ENCODE data around the gene TIE1.

The TIE1 gene

DNA sequence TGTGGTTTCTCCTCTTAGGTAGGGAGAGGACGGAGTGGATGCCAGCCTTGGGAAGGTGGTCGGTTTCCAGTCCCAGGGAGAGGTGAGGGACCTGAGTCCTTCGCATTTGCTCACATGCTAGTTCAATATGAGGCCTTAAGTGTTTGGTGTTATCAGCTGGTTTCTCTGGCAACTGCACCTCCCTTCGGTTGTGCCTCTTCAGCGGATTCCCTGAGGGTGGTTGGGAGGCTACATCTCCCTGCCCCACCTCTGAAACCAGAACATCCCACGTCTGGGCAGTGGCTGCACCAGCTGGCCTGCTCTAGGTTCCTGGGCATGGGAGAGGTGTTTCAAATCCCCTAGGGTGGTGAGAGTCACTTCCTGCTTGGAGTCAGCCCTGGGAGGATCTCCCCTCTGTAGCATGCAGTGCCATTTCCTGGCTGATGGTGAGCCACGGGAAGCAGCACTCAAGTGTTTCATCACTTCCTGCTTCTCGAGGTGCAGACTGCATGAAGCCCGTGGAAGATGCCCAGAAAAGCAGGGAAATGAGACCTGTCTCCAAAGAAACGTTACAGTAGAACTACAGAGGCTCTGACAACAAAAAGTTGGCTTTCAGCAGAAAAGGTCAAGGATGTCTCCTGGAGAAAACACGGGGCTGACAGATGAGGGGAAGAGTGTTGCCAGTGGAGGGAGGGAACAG is 26.5 kb upstream of the TIE1 start:
- FAIRE-seq, result no peak

DNA sequence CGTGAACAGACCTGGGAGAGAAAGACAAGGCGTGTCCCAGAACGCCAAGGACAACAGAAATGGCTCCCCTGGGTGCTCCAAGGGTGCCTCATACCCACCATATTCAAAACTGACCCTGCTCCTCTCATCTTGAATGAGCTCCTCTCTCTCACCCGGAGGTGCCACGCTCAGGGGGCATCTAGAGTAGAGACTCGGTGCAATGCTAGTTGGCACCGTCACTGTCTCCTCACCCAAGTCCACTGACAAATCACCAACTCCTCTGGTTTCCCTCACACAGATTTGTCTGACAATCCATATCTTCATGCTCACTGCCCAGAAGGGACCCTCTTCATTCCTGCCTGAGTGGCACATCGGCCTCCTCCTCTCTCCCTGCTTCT is 26.0 kb upstream of the TIE1 start:
- FAIRE-seq, result no peak

DNA sequence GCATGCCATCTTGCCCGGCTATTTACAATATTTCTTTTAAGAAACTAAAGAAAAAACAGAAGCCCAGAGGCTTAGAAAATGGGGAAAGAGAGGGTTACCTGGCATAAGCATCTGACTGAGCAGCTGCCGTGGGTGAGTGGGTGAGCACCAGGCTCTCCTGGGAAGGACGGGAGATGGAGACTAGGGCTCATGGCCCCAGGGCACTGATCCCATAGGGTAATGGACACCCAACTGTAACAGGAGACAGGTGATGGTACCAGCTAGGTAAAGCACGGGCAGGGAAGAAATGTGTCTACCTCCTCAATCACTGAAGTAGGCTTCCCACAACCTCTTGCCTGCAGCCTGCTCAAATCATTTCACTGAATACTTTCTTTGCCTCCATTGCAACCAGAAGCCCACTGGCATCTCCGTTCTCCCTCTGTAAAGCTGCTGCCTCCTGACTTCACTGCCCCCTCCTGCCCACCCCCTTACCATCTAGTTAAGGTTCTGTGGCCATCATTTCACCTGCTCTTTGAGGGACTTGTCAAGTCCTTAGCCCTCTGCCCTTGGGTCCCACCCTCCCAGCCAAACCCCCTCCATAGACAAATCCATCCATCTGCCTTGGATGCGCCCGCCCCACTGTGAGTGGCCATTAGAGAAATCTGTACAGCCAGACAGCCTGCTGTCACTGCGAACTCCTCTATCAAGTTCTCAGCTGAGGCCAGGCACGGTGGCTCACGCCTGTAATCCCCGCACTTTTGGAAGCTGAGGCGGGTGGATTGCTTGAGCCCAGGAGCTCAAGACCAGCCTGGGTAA is 24.8 kb upstream of the TIE1 start:
- no peak for FAIRE-seq

DNA sequence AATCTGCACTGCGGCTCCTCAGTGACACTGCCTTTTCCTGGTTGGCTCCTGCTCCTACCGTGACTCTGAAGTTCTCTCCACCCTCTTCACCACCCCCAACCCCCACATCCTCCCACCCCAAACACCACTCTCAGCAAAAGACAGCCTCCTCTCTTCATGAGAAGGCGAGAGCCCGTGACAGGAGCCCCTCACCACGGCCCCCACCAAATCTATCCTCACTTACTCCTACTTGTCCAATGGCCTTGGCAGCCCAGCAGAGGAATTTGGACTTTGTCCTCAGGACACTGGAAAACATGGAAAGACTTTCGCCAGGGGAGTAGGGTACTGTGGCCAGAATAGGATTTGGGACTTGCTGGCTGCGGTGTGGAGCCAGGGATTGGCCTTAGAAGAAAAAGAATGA is 24.1 kb upstream of the TIE1 start:
- no peak for FAIRE-seq

DNA sequence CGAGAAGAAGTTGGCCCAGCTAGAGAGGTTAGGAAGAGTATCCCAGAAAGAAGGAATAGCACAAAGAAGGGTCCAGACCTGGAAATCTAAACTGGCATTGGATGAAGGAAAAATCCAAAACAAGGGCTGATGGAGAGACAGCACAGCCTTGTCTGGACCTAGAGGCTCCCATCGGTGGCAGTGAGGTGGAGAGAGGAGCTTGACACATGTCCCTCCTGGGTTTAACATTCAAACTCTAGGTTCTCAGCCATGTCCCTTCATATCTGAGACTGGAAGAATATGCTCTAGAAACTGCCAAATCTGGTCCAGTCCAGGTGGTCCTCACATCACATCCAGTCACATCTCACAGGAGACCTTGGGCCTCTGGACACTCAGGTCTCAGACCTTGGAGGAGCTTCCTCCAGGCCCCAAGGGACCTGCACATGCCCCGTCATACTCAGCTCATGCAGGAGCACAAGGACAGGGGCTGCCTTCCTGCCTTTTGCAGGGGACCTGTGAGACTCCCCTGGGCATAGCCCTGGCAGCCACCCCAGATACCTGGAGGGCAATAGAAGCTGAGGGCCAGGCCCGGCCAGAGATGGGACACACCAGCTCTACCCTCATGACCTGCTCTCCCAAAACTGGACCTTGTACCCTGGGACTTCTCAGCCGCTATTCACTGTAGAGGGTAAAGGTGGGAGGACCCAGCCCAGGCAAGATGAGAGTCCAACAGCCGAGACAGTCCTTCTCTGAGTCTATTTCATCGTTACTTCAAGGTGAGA is 23.5 kb upstream of the TIE1 start:
- no peak for FAIRE-seq

DNA sequence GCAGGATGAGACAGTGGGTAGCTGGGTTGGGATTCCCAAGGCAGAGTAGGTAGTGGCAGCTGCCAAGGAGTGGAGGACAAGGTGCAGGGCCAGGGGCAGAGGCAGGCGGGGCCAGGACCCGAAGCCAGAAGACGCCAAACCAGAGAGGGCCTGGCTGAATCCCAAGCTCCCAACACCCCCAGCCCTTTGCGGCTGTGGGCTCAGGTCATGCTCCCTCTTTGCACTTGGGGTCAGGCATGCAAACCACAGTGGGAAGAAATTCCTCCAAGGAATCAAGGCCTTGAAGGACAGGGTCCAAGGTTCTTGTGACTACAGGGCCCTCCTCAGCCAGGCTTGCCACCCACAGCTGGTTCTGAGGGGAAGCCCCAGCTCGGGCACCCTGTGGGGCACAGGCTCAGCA is 21.6 kb upstream of the TIE1 start:
- FAIRE-seq, result no peak

DNA sequence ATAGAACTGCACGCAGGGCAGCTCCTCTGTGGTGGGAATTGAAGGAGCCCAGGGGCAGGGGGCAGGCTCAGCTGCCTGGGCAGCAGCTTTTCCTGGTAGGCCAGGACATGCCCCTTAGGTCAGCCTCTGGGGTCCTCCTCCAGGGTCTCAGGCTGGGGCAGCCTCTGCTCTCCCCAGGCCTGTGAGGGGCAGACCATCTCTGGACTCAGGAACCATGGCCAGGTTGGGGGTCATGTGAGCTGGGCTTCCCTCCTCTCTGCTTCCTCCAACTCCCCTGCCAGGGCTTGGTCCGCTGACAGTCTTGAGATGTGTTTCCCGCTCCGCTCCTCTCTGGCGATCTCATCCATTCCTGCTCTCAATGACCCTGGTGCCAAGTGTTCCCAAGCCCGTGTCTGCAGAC is 21.1 kb upstream of the TIE1 start:
- FAIRE-seq, result no peak

DNA sequence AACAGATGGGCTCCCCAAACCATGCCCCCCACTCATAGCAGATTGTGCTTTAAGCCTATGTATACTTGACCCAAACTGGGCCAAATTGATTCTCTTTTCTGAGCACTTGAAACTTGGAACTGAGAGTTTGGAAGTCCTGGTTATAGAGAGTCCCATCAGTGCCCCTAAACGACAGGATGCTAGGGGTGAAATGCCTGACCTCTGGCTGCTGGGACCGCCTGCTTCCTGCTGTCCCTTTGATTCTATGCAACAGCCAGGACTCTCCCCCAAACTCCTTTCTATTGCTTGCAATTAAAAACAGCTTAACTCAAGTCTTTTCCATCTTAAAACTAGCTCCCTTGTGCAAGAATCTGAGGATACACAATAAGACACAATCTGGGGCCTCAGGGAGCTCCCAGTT is 20.1 kb upstream of the TIE1 start:
- FAIRE-seq, result no peak

DNA sequence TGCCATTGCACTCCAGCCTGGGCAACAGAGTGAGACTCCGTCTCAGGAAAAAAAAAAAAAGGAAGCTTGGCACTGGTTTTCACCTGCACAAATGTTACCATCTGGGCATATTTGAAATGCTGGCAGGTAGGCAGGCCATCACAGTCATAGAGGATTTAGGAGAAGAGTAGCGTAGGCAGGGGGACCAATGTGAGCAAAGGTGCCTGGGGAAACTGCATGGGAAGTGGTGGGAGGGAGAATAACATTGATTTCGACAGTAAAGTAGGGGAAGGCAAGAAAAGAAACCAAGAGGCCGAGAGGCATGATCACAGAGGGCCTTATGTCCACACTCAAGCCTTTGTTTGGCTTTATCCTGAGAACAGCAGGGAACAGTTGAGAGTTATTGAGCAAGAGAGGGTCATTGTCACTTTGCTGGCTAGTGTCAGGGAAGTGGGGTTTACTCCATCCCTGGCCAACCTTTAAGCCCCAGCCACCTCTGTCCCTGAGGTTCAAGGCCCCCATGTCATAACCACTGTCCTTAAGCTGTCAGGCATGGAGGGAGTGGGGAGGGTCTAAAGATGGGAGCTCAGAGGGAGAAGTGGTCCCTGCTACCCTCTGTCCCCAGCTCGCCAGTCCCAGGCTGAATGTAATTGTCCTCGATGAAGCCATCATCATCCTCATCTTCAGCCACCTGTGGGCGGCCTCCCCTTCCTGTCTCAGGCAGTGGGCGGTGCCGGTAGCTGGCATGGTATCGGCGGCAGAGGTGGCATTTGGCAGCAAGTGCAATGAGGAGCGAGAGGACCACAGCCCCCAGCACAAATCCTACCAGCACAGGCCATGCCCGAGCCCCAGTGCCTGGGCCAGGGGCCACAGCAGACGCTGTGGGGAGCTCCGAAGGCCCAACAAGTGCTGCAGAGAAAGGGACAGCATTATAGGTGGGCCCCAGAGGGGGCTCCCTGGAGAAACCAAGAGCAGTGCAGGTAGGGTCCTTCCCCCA is 18.3 kb upstream of the TIE1 start:
- FAIRE-seq, result no peak

DNA sequence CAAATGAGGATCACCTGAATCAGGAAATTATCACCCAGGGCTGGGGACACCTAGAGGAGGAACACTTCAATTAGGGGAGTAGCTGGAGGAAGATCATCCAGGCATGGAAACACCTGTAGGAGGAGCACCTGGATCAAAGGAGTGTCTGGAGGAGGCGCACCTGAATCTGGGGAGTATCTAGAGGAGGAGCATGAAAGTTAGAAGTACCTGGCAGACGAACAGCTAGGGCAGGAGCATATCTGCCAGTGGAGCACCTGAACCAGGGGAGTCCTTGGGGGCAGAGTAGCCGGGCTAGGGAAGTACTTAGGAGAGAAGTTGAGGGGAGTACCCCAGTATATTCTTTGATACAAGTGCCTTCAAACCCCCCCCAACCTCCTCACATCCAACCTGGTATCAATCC is 16.7 kb upstream of the TIE1 start:
- no peak for FAIRE-seq

DNA sequence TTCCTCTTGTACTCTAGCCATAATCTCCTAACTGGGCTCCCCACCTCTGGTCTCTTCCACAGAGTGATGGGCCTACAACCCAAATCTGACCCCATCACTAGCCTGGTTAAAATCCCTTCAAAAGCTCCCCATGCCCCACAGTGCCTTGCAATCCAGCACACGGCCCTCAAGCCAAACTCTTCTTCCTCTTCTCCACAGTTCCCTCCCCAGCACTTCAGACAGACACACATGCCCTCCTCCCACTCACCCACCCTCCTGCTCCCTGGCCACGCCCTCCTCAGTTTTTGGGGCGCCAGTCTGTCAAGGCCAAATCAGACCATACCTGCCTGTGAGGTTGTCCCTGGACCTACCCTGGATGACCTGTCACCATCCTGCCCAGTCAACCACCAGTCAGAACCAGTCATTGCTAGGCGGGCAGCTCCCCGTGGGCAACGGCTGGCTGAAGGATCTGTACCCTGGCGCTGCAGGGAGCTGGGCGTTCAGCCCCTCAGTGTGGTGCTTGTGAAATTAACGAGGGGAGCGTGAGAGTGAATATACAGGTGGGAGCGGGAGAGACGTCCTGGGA is 16.2 kb upstream of the TIE1 start:
- no peak for FAIRE-seq

DNA sequence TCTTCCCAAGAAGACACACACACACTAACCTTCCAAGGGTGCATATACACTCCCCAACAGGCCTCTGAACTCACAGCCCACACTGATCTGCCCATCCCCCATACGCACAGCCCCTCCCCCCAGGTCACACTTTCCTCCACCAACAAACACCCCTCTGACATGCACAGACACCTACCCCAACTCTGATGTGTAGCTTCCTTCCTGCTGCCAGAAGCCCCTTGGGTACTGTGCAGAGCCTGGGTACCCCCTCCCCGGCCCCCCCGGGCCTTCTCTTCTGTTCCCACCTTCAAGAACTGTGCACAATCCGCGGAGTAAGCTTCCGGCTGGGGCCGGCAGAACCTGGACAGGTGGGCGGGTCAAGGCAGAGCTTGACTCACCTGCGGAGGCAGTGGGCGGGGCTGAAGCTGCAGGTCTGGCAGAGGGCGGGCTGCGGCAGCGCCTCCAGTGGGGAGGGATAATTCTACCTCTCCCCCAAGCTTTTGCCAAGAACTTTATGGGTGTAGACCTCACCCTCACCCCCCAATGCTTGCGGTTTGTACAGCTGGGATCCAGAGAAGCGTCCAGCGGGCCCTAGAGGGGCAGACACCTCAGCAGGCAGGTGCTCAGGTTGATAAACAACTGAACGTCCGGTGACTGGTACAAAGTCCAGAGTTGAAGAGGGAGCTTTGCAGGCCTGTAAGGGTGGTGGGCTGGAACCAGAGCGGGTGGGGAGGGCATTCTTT is 15.4 kb upstream of the TIE1 start, which contains the start of gene C1orf210:
TSS of gene C1orf210 (minus strand) at position 313 of the 722 bp plus-strand sequence. CDS start 2,311 bp downstream, outside the sequence.
- no peak for FAIRE-seq

DNA sequence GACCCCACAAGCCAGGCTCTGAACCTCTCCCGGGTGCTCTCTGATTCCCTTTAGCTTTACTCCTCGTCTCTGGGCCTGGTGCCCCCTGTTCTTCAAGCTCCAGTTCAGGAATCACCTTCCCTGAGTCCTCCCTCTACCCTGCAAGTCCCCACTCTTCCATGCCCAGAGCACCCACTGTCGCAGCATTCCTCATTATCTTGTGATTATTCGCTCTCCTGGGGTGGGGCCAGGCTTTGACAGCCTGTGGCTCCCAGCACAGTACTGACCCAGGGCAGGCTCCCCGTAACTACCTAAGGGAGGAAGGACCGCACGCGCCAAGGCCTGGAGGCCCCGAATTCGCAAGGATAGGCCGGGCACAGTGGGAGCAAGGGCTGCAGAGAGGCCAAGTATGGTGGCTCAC is 14.7 kb upstream of the TIE1 start:
- no peak for FAIRE-seq

DNA sequence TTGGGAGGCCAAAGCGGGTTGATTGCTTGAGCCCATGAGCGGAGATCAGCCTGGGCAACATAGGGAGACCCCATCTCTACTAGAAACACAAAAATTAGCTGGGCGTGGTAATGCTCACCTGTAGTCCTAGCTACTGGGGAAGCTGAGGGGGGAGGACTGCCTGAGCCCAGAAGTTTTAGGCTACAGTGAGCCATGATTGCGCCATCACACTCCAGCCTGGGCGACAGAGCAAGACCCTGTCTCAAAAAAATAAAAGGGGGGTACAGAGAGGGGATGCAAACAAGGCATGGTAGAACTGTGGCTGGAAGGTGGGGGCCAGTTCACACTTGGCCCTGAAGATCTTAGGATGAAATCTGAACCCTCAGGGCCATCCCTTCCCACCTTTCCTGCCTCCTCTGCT is 14.2 kb upstream of the TIE1 start:
- FAIRE-seq, result no peak

DNA sequence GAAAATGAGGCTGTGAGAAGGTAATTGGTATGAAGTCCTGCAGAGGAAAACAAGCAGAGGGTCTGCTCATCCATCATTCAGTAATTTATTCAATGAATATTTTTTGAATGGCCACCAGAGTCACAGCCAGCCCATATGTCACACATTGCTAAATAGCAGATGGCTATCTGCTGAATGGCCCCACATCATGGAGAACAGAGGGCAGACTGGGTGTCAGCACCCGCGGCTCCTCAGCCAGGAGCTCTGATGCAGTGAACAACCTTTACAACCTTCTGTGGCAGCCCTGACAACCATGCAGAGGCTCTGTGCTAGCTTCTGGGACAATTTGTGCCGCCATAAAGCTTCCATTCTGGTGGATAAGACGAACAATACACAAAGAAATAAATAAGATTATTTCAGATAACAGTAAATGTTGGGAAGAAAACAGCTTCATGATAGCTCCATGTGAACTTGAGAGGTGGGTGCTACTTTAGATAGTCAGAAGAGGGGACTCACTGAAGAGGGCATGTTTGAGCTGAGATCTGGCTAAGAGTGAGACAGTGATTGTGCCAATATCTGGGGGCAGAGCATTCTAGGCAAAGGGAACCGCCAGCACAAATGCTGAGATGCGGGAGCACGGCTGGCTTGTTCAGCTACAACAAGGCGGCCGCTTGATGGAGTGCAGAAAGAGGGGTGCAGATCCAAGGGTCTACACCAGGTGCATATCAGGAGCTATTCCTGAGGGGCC is 12.6 kb upstream of the TIE1 start:
- no peak for FAIRE-seq

DNA sequence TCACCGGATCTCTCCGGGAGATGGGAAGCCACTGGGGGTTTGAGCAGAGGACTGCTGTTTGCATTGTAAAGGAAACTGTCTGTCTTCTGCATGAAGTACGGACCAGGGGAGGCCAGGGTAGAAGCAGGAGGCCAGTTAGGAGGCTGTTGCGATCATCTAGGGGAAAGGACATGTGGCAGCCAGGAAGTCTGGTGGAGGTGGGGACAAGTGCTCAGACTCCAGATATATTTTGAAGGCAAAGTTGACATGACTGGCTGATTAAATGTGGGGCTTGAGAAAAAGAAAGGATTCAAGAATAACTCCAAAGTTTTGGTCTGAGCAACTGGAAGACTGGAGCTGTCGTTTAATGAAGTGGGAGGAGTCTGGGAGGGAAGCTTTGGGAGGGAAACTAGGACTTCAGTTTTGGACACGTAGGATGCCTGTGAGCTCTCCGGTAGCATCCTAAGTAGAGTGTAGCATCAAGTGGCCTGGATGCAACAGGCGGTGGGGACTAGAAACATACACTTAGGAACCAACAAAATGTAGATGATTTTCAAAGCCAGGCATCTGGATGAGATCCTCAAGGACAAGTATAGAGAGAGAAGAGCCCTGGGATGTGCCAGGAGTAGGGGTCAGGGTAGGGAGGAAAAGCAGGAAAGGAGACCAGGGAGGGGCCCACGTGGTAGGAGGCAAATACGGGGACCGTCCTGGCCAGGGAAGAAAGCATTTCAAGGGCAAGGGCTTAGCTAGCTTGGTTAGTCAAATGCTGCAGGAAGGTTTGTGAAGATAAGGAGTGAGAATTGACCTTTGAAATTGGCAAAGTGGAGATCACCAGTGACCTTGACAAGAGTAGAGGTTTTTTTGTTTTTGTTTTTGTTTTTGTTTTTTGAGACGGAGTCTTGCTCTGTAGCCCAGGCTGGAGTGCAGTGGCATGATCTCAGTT is 11.7 kb upstream of the TIE1 start:
- no peak for FAIRE-seq

DNA sequence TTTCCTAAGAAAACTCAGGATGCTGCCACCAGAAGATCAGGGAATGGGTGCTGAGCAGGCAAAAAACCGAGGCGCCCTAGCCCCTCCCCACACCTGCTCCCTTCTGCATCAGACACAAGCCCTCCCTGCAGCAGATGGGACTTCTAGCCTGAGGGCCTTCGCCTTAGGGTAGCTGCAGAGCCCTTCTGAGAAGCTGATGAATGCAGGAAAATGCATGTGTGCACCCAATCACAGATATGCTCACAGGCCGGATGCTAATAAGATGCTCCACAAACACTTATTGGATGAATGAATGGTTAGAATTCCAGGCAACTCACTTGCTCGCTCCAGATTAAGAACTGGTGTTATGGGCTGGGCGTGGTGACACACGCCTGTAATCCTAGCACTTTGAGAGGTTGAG is 8.6 kb upstream of the TIE1 start:
- FAIRE-seq, result no peak

DNA sequence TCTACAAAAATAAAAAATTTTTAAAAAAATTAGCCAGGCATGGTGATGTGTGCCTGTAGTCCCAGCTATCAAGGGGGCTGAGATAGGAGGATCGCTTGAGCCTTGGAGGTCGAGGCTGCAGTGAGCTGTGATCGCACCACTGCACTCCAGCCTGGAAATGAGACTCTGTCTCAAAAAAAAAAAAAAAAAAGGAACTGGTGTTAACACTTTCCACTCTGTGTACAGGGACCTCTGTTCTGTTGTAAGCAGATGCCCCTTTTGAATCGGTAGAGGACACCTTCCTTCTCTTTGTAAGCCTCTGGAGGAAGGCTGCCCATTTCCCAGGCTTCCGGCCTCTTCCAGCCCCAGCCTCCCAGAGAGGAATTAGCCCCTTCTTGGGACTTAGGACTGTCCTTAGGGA is 8.1 kb upstream of the TIE1 start:
- no peak for FAIRE-seq

DNA sequence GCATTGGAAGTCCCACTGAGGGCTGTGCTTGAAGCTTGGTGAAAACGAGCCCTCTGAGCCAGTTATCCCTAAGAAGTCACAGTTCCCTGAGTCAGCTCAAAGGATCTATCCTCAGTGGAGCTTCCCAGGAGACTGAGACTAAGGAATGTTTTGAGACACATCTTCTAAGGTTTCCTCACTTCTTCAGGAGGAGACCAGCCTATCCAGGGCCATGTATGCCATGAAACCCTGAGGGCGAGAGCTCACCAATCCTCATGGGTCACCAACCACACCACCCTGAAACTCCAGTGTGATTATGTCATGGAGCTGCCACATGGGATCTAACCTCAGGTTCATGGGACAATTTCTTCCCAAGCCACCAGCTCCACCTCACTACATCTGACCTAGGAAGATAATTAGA is 7.6 kb upstream of the TIE1 start:
- no peak for FAIRE-seq
